Mesodermal cell (in vitro differentiated cells): ENCODE data around the gene ZNF324B.
"Not testable (repeated sequence)": the region's sequence is repeated elsewhere in the genome, so short reads cannot be mapped to it uniquely, and the experiment has no call there.

Experiments used
- H3K27ac ChIP-seq: 2 replicates; pipeline ENCODE4 v1.7.0; 2013; ENCODE audit warnings: mild to moderate bottlenecking, low read depth, low read length, moderate library complexity; ENCODE audit not compliant: severe bottlenecking
- H3K36me3 ChIP-seq: 2 replicates; pipeline ENCODE4 v1.7.1; 2013; ENCODE audit warnings: mild to moderate bottlenecking, low read length, moderate library complexity; ENCODE audit not compliant: control insufficient read depth, insufficient read depth
- H3K4me1 ChIP-seq: one replicate; pipeline ENCODE4 v1.7.1; 2013; ENCODE audit warnings: mild to moderate bottlenecking, low read length; ENCODE audit not compliant: insufficient read depth, control insufficient read depth, poor library complexity, severe bottlenecking
- H3K4me3 ChIP-seq: 2 replicates; pipeline ENCODE4 v1.7.0; 2013; ENCODE audit warnings: low read length, control low read depth, mild to moderate bottlenecking; ENCODE audit not compliant: insufficient read depth, poor library complexity, severe bottlenecking; ENCODE audit errors: extremely low read depth
- H3K9me3 ChIP-seq: 2 replicates; pipeline ENCODE4 v1.7.1; 2013; ENCODE audit warnings: mild to moderate bottlenecking, low read length, moderate library complexity; ENCODE audit not compliant: control insufficient read depth
- WGBS, 2 experiments: methylation state at CpG; one replicate each; pipeline ENCODE4 v1.1.5; 2013; ENCODE audit warnings: missing lambda C conversion rate in 2 of 2; ENCODE audit not compliant: insufficient coverage in 2 of 2; 5-methylcytosine and 5-hydroxymethylcytosine counted together

ZNF324B gene

GRCh38 chr19:58482372-58482771 is 30.9 kb downstream of the ZNF324B start:
- no peak overlapping the region for H3K4me3 ChIP-seq
- WGBS, 2 experiments = 67 to 90% methylated on average over 2 to 3 of the region's 7 CpGs
- H3K36me3 ChIP-seq = peaks cover 2% of the 10 kb centered on the region
- H3K9me3 ChIP-seq = no peaks in the 10 kb centered on the region
- H3K27ac ChIP-seq = no peak overlapping the region
- no peaks in the 10 kb centered on the region for H3K4me1 ChIP-seq

GRCh38 chr19:58483776-58484175 is 32.4 kb downstream of the ZNF324B start:
- Histone ChIP-seq H3K9me3 (no peaks in the 10 kb centered on the region), H3K4me3 (no peak overlapping the region), H3K27ac (no peak overlapping the region), H3K36me3 (peaks cover 2% of the 10 kb centered on the region), H3K4me1 (no peaks in the 10 kb centered on the region)
- 100% methylated on average over 1 of the region's 2 CpGs; no CpG with 5 or more reads in 1 of the 2 experiments for WGBS, 2 experiments

GRCh38 chr19:58484349-58484748 is 32.9 kb downstream of the ZNF324B start:
- not testable (repeated sequence) for H3K4me3 ChIP-seq, H3K36me3 ChIP-seq, H3K27ac ChIP-seq, H3K4me1 ChIP-seq, H3K9me3 ChIP-seq
- WGBS, 2 experiments = 90% methylated on average over 2 of the region's 5 CpGs; no CpG with 5 or more reads in 1 of the 2 experiments

- Histone ChIP-seq H3K27ac (no peak overlapping the region), H3K36me3 (no peaks in the 10 kb centered on the region), H3K4me3 (no peak overlapping the region), H3K4me1 (no peaks in the 10 kb centered on the region), H3K9me3 (no peaks in the 10 kb centered on the region)
- WGBS, 2 experiments = 87 to 100% methylated on average over 4 to 5 of the region's 5 CpGs
Measured at GRCh38 chr19:58491393-58491792, 40.0 kb downstream of the ZNF324B start.

GRCh38 chr19:58492265-58492664 is 40.8 kb downstream of the ZNF324B start:
- H3K4me1 ChIP-seq = no peaks in the 10 kb centered on the region
- H3K9me3 ChIP-seq = no peaks in the 10 kb centered on the region
- no peaks in the 10 kb centered on the region for H3K36me3 ChIP-seq
- no peak overlapping the region for H3K4me3 ChIP-seq
- 90 to 94% methylated on average over 10 of the region's 14 CpGs for WGBS, 2 experiments
- H3K27ac ChIP-seq = no peak overlapping the region

GRCh38 chr19:58497634-58498170 is 46.3 kb downstream of the ZNF324B start:
- H3K27ac ChIP-seq = no peak overlapping the region
- 90% methylated on average over 6 to 7 of the region's 8 CpGs for WGBS, 2 experiments

GRCh38 chr19:58498316-58499020 is 47.0 kb downstream of the ZNF324B start:
- 77 to 79% methylated on average over 17 to 20 of the region's 22 CpGs for WGBS, 2 experiments
- Histone ChIP-seq H3K4me1 (peaks cover 3% of the 10 kb centered on the region), H3K4me3 (peak overlapping the region; percentile 58)

More at GRCh38 chr19:58497634-58498170, 46.3 kb downstream of the ZNF324B start:
- Histone ChIP-seq H3K36me3 (no peaks in the 10 kb centered on the region), H3K9me3 (no peaks in the 10 kb centered on the region), H3K4me3 (no peak overlapping the region), H3K4me1 (peaks cover 3% of the 10 kb centered on the region)

GRCh38 chr19:58499021-58499927 is 47.9 kb downstream of the ZNF324B start:
- 3 to 5% methylated on average over 51 to 55 of the region's 60 CpGs for WGBS, 2 experiments
- Histone ChIP-seq H3K36me3 (no peaks in the 10 kb centered on the region), H3K4me1 (peaks cover 3% of the 10 kb centered on the region), H3K27ac (peak overlapping the region; percentile 64), H3K4me3 (peak overlapping the region; percentile 58), H3K9me3 (no peaks in the 10 kb centered on the region)

More at GRCh38 chr19:58498316-58499020, 47.0 kb downstream of the ZNF324B start:
- Histone ChIP-seq H3K36me3 (no peaks in the 10 kb centered on the region), H3K27ac (no peak overlapping the region), H3K9me3 (no peaks in the 10 kb centered on the region)

GRCh38 chr19:58500242-58500641 is 48.8 kb downstream of the ZNF324B start:
- H3K27ac ChIP-seq = no peak overlapping the region
- no peaks in the 10 kb centered on the region for H3K9me3 ChIP-seq
- H3K4me3 ChIP-seq = peak overlapping the region; percentile 58
- H3K36me3 ChIP-seq = no peaks in the 10 kb centered on the region
- peaks cover 3% of the 10 kb centered on the region for H3K4me1 ChIP-seq
- 93 to 97% methylated on average over 11 of the region's 14 CpGs for whole genome bisulfite sequencing, 2 experiments
